ENCODE results near the gene FGF2.

FGF2 gene

GRCh38 chr4:122896270-122896669, 69.6 kb downstream of the FGF2 start:
- no peaks in the 10 kb centered on the region for H3K9me3 ChIP-seq
- H3K27me3 ChIP-seq, result no peaks in the 10 kb centered on the region
- TF ChIP-seq CTCF (IDR thresholded peaks at IDR 0.05), result no peak
- H3K4me3 ChIP-seq (ENCODE audit: low read depth in 1 of 2, low read length in 1 of 2), result no peak overlapping the region
- H3K4me1 ChIP-seq (ENCODE audit: control insufficient read depth in 1 of 2, insufficient read depth in 1 of 2, low read depth in 1 of 2, low read length in 1 of 2), result no peaks in the 10 kb centered on the region
- no peaks in the 10 kb centered on the region for H3K36me3 ChIP-seq
- H3K27ac ChIP-seq, result no peak overlapping the region

- Histone ChIP-seq H3K27me3 (no peaks in the 10 kb centered on the region), H3K9me3 (no peaks in the 10 kb centered on the region), H3K4me1 (ENCODE audit: control insufficient read depth in 1 of 2, insufficient read depth in 1 of 2, low read depth in 1 of 2, low read length in 1 of 2) (no peaks in the 10 kb centered on the region), H3K36me3 (no peaks in the 10 kb centered on the region), H3K27ac (no peak overlapping the region), H3K4me3 (ENCODE audit: low read depth in 1 of 2, low read length in 1 of 2) (no peak overlapping the region)
- TF ChIP-seq CTCF (IDR thresholded peaks at IDR 0.05), result no peak
These were observed 71.9 kb downstream of the FGF2 start for GRCh38 chr4:122898370-122899150.

- Histone ChIP-seq H3K4me3 (ENCODE audit: low read depth in 1 of 2, low read length in 1 of 2) (no peak overlapping the region), H3K27me3 (no peaks in the 10 kb centered on the region), H3K4me1 (ENCODE audit: control insufficient read depth in 1 of 2, insufficient read depth in 1 of 2, low read depth in 1 of 2, low read length in 1 of 2) (no peaks in the 10 kb centered on the region), H3K9me3 (no peaks in the 10 kb centered on the region), H3K36me3 (no peaks in the 10 kb centered on the region), H3K27ac (no peak overlapping the region)
- no peak for TF ChIP-seq CTCF (IDR thresholded peaks at IDR 0.05)
These were observed 73.1 kb downstream of the FGF2 start for GRCh38 chr4:122899682-122900081.

- Histone ChIP-seq H3K4me3 (ENCODE audit: low read depth in 1 of 2, low read length in 1 of 2) (no peak overlapping the region), H3K9me3 (no peaks in the 10 kb centered on the region), H3K36me3 (no peaks in the 10 kb centered on the region), H3K4me1 (ENCODE audit: control insufficient read depth in 1 of 2, insufficient read depth in 1 of 2, low read depth in 1 of 2, low read length in 1 of 2) (no peaks in the 10 kb centered on the region), H3K27me3 (no peaks in the 10 kb centered on the region), H3K27ac (no peak overlapping the region)
- TF ChIP-seq CTCF (IDR thresholded peaks at IDR 0.05), result no peak
These were observed 73.7 kb downstream of the FGF2 start for GRCh38 chr4:122900314-122900713.

- no peaks in the 10 kb centered on the region for H3K4me1 ChIP-seq (ENCODE audit: control insufficient read depth in 1 of 2, insufficient read depth in 1 of 2, low read depth in 1 of 2, low read length in 1 of 2)
- TF ChIP-seq CTCF (IDR thresholded peaks at IDR 0.05), result no peak
- no peaks in the 10 kb centered on the region for H3K27me3 ChIP-seq
- no peaks in the 10 kb centered on the region for H3K36me3 ChIP-seq
- H3K4me3 ChIP-seq (ENCODE audit: low read depth in 1 of 2, low read length in 1 of 2), result no peak overlapping the region
- H3K27ac ChIP-seq, result no peak overlapping the region
- no peaks in the 10 kb centered on the region for H3K9me3 ChIP-seq
These were observed 74.8 kb downstream of the FGF2 start for GRCh38 chr4:122901247-122902010.
